Astrocyte (in vitro differentiated cells and primary cell): ENCODE data around the gene RIN1.

Experiments used
- CTCF ChIP-seq: IDR thresholded peaks from 2 replicates; pipeline ENCODE4 v1.5.1; 2011; ENCODE audit warnings: low read depth, mild to moderate bottlenecking, inconsistent platforms, low read length, moderate library complexity; ENCODE audit not compliant: insufficient read depth
- EZH2 ChIP-seq: IDR thresholded peaks from 2 replicates; pipeline ENCODE4 v1.6.1; 2012; ENCODE audit warnings: mild to moderate bottlenecking, low read length, inconsistent platforms; ENCODE audit not compliant: insufficient read depth

GRCh38 chr11:66344550-66345315, 8.5 kb upstream of the RIN1 start, which contains the start of gene BRMS1:
- TF ChIP-seq CTCF (no peak), EZH2 (no peak)
